DMS153 treated with DMSO at 0.1 percent for 48 hours (cell line): ENCODE results near the gene PLA2G7.
"Not testable (repeated sequence)": the region's sequence is repeated elsewhere in the genome, so short reads cannot be mapped to it uniquely, and the experiment has no call there.

Experiments
- DNase-seq: peaks from one replicate; lab custom pipeline; 2025; ENCODE audit not compliant: unreplicated experiment; lab: John Stamatoyannopoulos, UW

The PLA2G7 gene

GRCh38 chr6:46734867-46735719, at the start of gene PLA2G7:
PLA2G7 (minus strand) TSS chr6:46735375; CDS start chr6:46722891, 12,484 bp downstream.
- DNase-seq, result no peak

- DNase-seq, result no peak
Observed at GRCh38 chr6:46784535-46784934, 49.4 kb upstream of the PLA2G7 start.

GRCh38 chr6:46781478-46782378, 46.6 kb upstream of the PLA2G7 start:
- DNase-seq, result peak; percentile 74

GRCh38 chr6:46777476-46778346, 42.5 kb upstream of the PLA2G7 start:
- DNase-seq, result no peak

- DNase-seq, result no peak
Observed at GRCh38 chr6:46776070-46776712, 41.0 kb upstream of the PLA2G7 start.

- not testable (repeated sequence) for DNase-seq
Observed at GRCh38 chr6:46774736-46775135, 39.6 kb upstream of the PLA2G7 start.

- DNase-seq, result no peak
Observed at GRCh38 chr6:46773201-46773855, 38.2 kb upstream of the PLA2G7 start.

GRCh38 chr6:46772762-46773161, 37.6 kb upstream of the PLA2G7 start:
- DNase-seq, result no peak

GRCh38 chr6:46772016-46772415, 36.8 kb upstream of the PLA2G7 start:
- DNase-seq, result no peak

- no peak for DNase-seq
Observed at GRCh38 chr6:46764961-46765360, 29.8 kb upstream of the PLA2G7 start.

GRCh38 chr6:46764280-46764679, 29.1 kb upstream of the PLA2G7 start:
- DNase-seq, result not testable (repeated sequence)

GRCh38 chr6:46763466-46763865, 28.3 kb upstream of the PLA2G7 start:
- no peak for DNase-seq

- no peak for DNase-seq
Observed at GRCh38 chr6:46760925-46761324, 25.8 kb upstream of the PLA2G7 start.

GRCh38 chr6:46758960-46759753, 24.0 kb upstream of the PLA2G7 start:
- DNase-seq, result no peak

- DNase-seq, result no peak
Observed at GRCh38 chr6:46757214-46757596, 22.0 kb upstream of the PLA2G7 start.

GRCh38 chr6:46756469-46757213, 21.5 kb upstream of the PLA2G7 start:
- DNase-seq, result no peak

GRCh38 chr6:46755865-46756264, 20.7 kb upstream of the PLA2G7 start:
- DNase-seq, result no peak

- no peak for DNase-seq
Observed at GRCh38 chr6:46751658-46752057, 16.5 kb upstream of the PLA2G7 start.
